SK-N-SH (cell line): ENCODE data around the gene OR2S2. TPM values are rescaled to one million over a fixed set of nuclear protein-coding genes. Genes with fewer than 3 reads are reported as not detected.

Source experiments
- CTCF ChIA-PET: fragments of 300-600, 350-600 bp; formaldehyde crosslinking; extraction: SDS; loops from one replicate; lab custom pipeline; 2021; lab: Yijun Ruan, JAX
- POLR2A ChIA-PET: fragments of 350-600 bp; sonication (Branson Sonifier 250); formaldehyde crosslinking; extraction: SDS; loops from one replicate; lab custom pipeline; 2020; ENCODE audit warnings: antibody characterized with exemption, inconsistent platforms; lab: Yijun Ruan, JAX
- DNase-seq: peaks from one replicate; pipeline ENCODE4 v3.0.0; 2012
- H2AFZ ChIP-seq: fragments of 200-600 bp; sonication (generic); 2 replicates; pipeline ENCODE4 v1.8.1; 2016; ENCODE audit warnings: antibody characterized with exemption, mild to moderate bottlenecking, low read depth
- H3F3A ChIP-seq: fragments of 200-600 bp; sonication (generic); replicated peaks from 2 replicates; pipeline ENCODE3; 2016; ENCODE audit warnings: antibody characterized with exemption, mild to moderate bottlenecking; ENCODE audit not compliant: insufficient read depth
- H3K27ac ChIP-seq, 2 experiments: fragments of 200-500 bp in 1 of 2; fragments of 200-600 bp in 1 of 2; sonication (Bioruptor generic) in 1 of 2; sonication (generic), shearing (Covaris generic) in 1 of 2; 2 replicates each; pipeline versions ENCODE4 v1.5.1 to v1.6.1; 2014 to 2016; ENCODE audit warnings: low read depth in 2 of 2, inconsistent platforms in 1 of 2, low read length in 1 of 2, mild to moderate bottlenecking in 1 of 2, mixed read lengths in 1 of 2
- H3K27me3 ChIP-seq: fragments of 200-600 bp; sonication (generic), shearing (Covaris generic); 2 replicates; pipeline ENCODE4 v1.6.1; 2016; ENCODE audit warnings: mixed run types; ENCODE audit not compliant: insufficient read depth
- H3K36me3 ChIP-seq, 2 experiments: fragments of 200-500 bp in 1 of 2; fragments of 200-600 bp in 1 of 2; sonication (Bioruptor generic) in 1 of 2; sonication (generic) in 1 of 2; replicated peaks in 1 of 2; 2 replicates each; pipeline versions ENCODE3 to v1.5.1; 2014 to 2016; ENCODE audit warnings: low read length in 1 of 2, mild to moderate bottlenecking in 1 of 2; ENCODE audit not compliant: insufficient read depth in 2 of 2, control insufficient read depth in 1 of 2
- H3K4me1 ChIP-seq, 2 experiments: fragments of 200-500 bp in 1 of 2; fragments of 200-600 bp in 1 of 2; sonication (Bioruptor generic) in 1 of 2; sonication (generic), shearing (Covaris generic) in 1 of 2; 2 replicates each; pipeline versions ENCODE4 v1.5.1 to v1.6.1; 2014 to 2016; ENCODE audit warnings: low read depth in 1 of 2, low read length in 1 of 2, mixed run types in 1 of 2; ENCODE audit not compliant: insufficient read depth in 2 of 2, control insufficient read depth in 1 of 2
- H3K4me2 ChIP-seq: fragments of 200-600 bp; sonication (generic), shearing (Covaris generic); 2 replicates; pipeline ENCODE4 v1.6.1; 2017; ENCODE audit warnings: mixed run types
- H3K4me3 ChIP-seq, 2 experiments: fragments of 200-500 bp in 1 of 2; fragments of 200-600 bp in 1 of 2; sonication (Bioruptor generic) in 1 of 2; sonication (generic), shearing (Covaris generic) in 1 of 2; 2 replicates each; pipeline versions ENCODE4 v1.5.1 to v1.8.1; 2014 to 2016; ENCODE audit warnings: low read depth in 2 of 2, inconsistent platforms in 1 of 2, low read length in 1 of 2, mild to moderate bottlenecking in 1 of 2, mixed read lengths in 1 of 2, moderate library complexity in 1 of 2
- H3K79me2 ChIP-seq: fragments of 200-600 bp; sonication (generic); 2 replicates; pipeline ENCODE4 v1.8.1; 2017; ENCODE audit warnings: mild to moderate bottlenecking; ENCODE audit not compliant: insufficient read depth
- H3K9ac ChIP-seq: fragments of 200-600 bp; sonication (generic); 2 replicates; pipeline ENCODE4 v1.6.1; 2017; ENCODE audit warnings: mixed run types
- H3K9me2 ChIP-seq: fragments of 200-600 bp; sonication (generic); 2 replicates; pipeline ENCODE4 v1.6.1; 2017; ENCODE audit warnings: mixed run types
- H3K9me3 ChIP-seq: fragments of 200-600 bp; sonication (generic); 2 replicates; pipeline ENCODE4 v1.6.1; 2017; ENCODE audit warnings: mixed run types, mild to moderate bottlenecking, moderate library complexity
- H4K20me1 ChIP-seq: fragments of 200-600 bp; sonication (generic); 2 replicates; pipeline ENCODE4 v1.6.1; 2017; ENCODE audit warnings: mild to moderate bottlenecking, mixed run types; ENCODE audit not compliant: insufficient read depth
- CTCF ChIP-seq: fragments of 200-600 bp; sonication (generic); IDR thresholded peaks from 2 replicates; pipeline ENCODE4 v1.6.1; 2017; ENCODE audit warnings: antibody characterized with exemption, mild to moderate bottlenecking, moderate library complexity
- EP300 ChIP-seq, 2 experiments: IDR thresholded peaks; 2 replicates each; pipeline versions ENCODE4 v1.4.0 to v1.6.1; 2012; ENCODE audit warnings: borderline replicate concordance in 1 of 2, low read depth in 1 of 2, low read length in 1 of 2
- FOXJ3 ChIP-seq: sonication (generic); formaldehyde crosslinking; IDR thresholded peaks from 2 replicates; pipeline ENCODE4 v1.5.1; 2020; ENCODE audit warnings: mild to moderate bottlenecking, missing genetic modification reagents
- FOXM1 ChIP-seq: IDR thresholded peaks from 2 replicates; pipeline ENCODE4 v1.4.0; 2012; ENCODE audit warnings: low read depth, mild to moderate bottlenecking
- GABPA ChIP-seq: IDR thresholded peaks from 2 replicates; pipeline ENCODE4 v1.4.0; 2012; ENCODE audit warnings: low read depth, mild to moderate bottlenecking
- JUND ChIP-seq: IDR thresholded peaks from 2 replicates; pipeline ENCODE4 v1.4.0; 2012
- MAX ChIP-seq: IDR thresholded peaks from 2 replicates; pipeline ENCODE4 v1.4.0; 2012; ENCODE audit warnings: low read depth
- MEF2A ChIP-seq: IDR thresholded peaks from 2 replicates; pipeline ENCODE4 v1.4.0; 2012; ENCODE audit warnings: low read depth, borderline replicate concordance
- NFIC ChIP-seq: IDR thresholded peaks from 2 replicates; pipeline ENCODE4 v1.4.0; 2012; ENCODE audit warnings: borderline replicate concordance
- NRF1 ChIP-seq: IDR thresholded peaks from 2 replicates; pipeline ENCODE4 v1.6.1; 2012; ENCODE audit warnings: low read depth, mild to moderate bottlenecking, low read length
- POLR2AphosphoS5 ChIP-seq: IDR thresholded peaks from 2 replicates; pipeline ENCODE4 v1.6.1; 2012; ENCODE audit warnings: low read depth, low read length
- RAD21 ChIP-seq: IDR thresholded peaks from 2 replicates; pipeline ENCODE4 v1.6.1; 2012; ENCODE audit warnings: mild to moderate bottlenecking, low read length
- REST ChIP-seq: IDR thresholded peaks from 2 replicates; pipeline ENCODE4 v1.6.1; 2012; ENCODE audit warnings: mild to moderate bottlenecking, low read depth, low read length, moderate library complexity
- RXRA ChIP-seq: IDR thresholded peaks from 2 replicates; pipeline ENCODE4 v1.4.0; 2012; ENCODE audit warnings: low read depth, mild to moderate bottlenecking, borderline replicate concordance
- USF1 ChIP-seq: IDR thresholded peaks from 2 replicates; pipeline ENCODE4 v1.4.0; 2012; ENCODE audit warnings: low read depth, borderline replicate concordance
- WGBS: methylation state at CpG from one replicate; pipeline ENCODE4 v1.1.6; 2017; ENCODE audit warnings: low lambda C conversion rate; 5-methylcytosine and 5-hydroxymethylcytosine counted together
- polyA plus RNA-seq, 3 experiments: library from polyadenylated mRNA; depleted of rRNA; stranded (reverse); fragments of >200 nt; gene quantifications; 2 replicates each; pipeline ENCODE4 v1.2.3, GENCODE V29; 2012

The OR2S2 gene
- polyA plus RNA-seq, 1 of the 3 experiments (the other 2 are of a cell fraction), result not detected

- Histone ChIP-seq H3K27me3 (no peaks in the 10 kb centered on the region), H3K4me3 (no peak overlapping the region), H3K4me2 (no peak overlapping the region), H3K4me1 (no peaks in the 10 kb centered on the region), H4K20me1 (no peaks in the 10 kb centered on the region), H2AFZ (no peak overlapping the region), H3F3A (peaks cover 3% of the 10 kb centered on the region), H3K79me2 (no peaks in the 10 kb centered on the region), H3K9me2 (no peaks in the 10 kb centered on the region), H3K9ac (no peak overlapping the region), H3K27ac (no peak overlapping the region), H3K9me3 (peaks cover 18% of the 10 kb centered on the region; the same call in 1 of the 2 replicates), H3K36me3 (no peaks in the 10 kb centered on the region)
- CTCF ChIA-PET, result no interaction called here
- POLR2A ChIA-PET, result no interaction called here
- 82% methylated on average over 25 of the region's 35 CpGs for WGBS
- DNase-seq, result no peak
- no peak for TF ChIP-seq GABPA
- no peak for TF ChIP-seq NFIC
Observed at GRCh38 chr9:35972093-35972492, 14.1 kb upstream of the OR2S2 start.

- ChIA-PET POLR2A (no interaction called here), CTCF (interaction anchor here (1.1 to 2.7 kb wide), 2 partner anchors 12 to 33 kb away, joined by 3 to 12 read pairs; no protein-coding TSS in a partner anchor)
Observed at GRCh38 chr9:35967042-35967441, 9.1 kb upstream of the OR2S2 start.

GRCh38 chr9:35966433-35966832, 8.5 kb upstream of the OR2S2 start:
- WGBS, result 69% methylated on average over 4 of the region's 4 CpGs
- Histone ChIP-seq H4K20me1 (no peaks in the 10 kb centered on the region), H3F3A (peaks cover 3% of the 10 kb centered on the region), H3K27ac (no peak overlapping the region), H3K4me3 (no peak overlapping the region), H3K4me1 (0 out of 4 replicates have a peak, but pooled peaks cover 0 to 3% of the 10 kb centered on the region in 2 experiments), H3K4me2 (no peak overlapping the region), H3K79me2 (peaks cover under 1% of the 10 kb centered on the region; the same call in 1 of the 2 replicates), H3K9ac (no peak overlapping the region), H3K9me2 (no peaks in the 10 kb centered on the region), H3K9me3 (no peaks in the 10 kb centered on the region), H3K36me3 (no peaks in the 10 kb centered on the region), H3K27me3 (no peaks in the 10 kb centered on the region), H2AFZ (no peak overlapping the region)
- ChIA-PET POLR2A (no interaction called here), CTCF (interaction anchor here (0.6 to 2.7 kb wide), 3 partner anchors 11 to 53 kb away, joined by 3 to 12 read pairs (median 11); no protein-coding TSS in a partner anchor)
- TF ChIP-seq CTCF, result no peak
- TF ChIP-seq FOXJ3 (CRISPR knock-in tag), result no peak
- TF ChIP-seq RXRA, result no peak
- no peak for TF ChIP-seq FOXM1
- TF ChIP-seq REST, result no peak
- TF ChIP-seq EP300 (IDR thresholded peaks at IDR 0.05; ENCODE audit: borderline replicate concordance in 1 of 2, low read depth in 1 of 2, low read length in 1 of 2), result no peak
- no peak for TF ChIP-seq JUND
- no peak for TF ChIP-seq POLR2AphosphoS5
- TF ChIP-seq MAX, result no peak
- no peak for TF ChIP-seq MEF2A
- DNase-seq, result no peak

More at GRCh38 chr9:35967042-35967441, 9.1 kb upstream of the OR2S2 start:
- DNase-seq, result no peak
- H4K20me1 ChIP-seq, result no peaks in the 10 kb centered on the region
- no peaks in the 10 kb centered on the region for H3K9me3 ChIP-seq
- TF ChIP-seq NRF1 (no peak), USF1 (no peak), RAD21 (no peak)
- TF ChIP-seq, all 33 proteins: peak for 0
- peaks cover 3% of the 10 kb centered on the region for H3F3A ChIP-seq
- H3K9me2 ChIP-seq, result no peaks in the 10 kb centered on the region
- 57% methylated on average over 2 of the region's 2 CpGs for WGBS
- H3K4me1 ChIP-seq, result 0 out of 4 replicates have a peak, but pooled peaks cover 0 to under 1% of the 10 kb centered on the region in 2 experiments
- no peak overlapping the region for H2AFZ ChIP-seq
- no peaks in the 10 kb centered on the region for H3K27me3 ChIP-seq
- H3K4me3 ChIP-seq, result no peak overlapping the region
- H3K27ac ChIP-seq, result no peak overlapping the region
- H3K9ac ChIP-seq, result no peak overlapping the region
- no peaks in the 10 kb centered on the region for H3K36me3 ChIP-seq
- H3K79me2 ChIP-seq, result no peaks in the 10 kb centered on the region
- no peak overlapping the region for H3K4me2 ChIP-seq
